ENCODE measurements around the gene C5orf63. TPM values are rescaled to one million over a fixed set of nuclear protein-coding genes. Genes with fewer than 3 reads are reported as not detected.

The C5orf63 gene
- total RNA-seq, 1 donor from 2014 or later = 1.5 TPM

DNA sequence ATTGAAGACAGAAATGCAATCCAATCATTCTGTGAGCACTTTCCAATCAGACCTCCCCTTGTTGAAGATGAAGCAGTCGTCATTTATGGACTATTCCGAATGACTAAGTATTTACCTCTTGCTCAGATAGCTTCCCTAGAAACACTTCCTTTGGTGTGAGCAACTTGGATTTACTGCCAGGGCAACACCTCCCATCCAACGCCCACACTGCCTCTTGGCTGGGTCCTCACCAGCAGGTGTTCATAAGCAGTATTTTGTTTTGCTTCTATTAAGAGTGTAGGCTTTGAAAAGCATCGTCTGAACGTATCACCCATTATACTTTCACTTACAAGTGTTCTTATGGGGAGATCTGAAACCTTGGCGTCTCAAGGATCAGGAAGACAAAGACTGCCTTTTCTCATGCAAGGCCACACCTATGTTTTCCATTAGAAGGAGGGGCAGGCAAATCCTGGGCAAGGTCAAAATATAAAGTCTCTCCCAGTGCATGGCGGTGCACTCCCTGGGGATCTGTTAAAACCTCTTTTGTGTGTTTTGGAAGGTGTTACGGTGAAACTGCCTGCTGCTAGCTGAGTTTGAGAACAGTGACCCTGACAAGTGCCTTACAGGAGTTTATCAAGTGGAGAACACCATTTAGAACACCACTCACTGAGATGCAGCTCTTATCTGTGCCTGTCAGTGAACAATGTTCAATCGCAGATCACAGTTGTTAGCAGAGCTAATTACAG is 32.3 kb downstream of the C5orf63 start:
- no peak for DNase-seq (ENCODE audit: low spot score)
- no peaks in the 10 kb centered on the region for H3K36me3 ChIP-seq
- no peaks in the 10 kb centered on the region for H3K36me3 Mint-ChIP-seq
- H3K4me1 ChIP-seq = peaks cover 18% of the 10 kb centered on the region
- no peaks in the 10 kb centered on the region for H3K27me3 Mint-ChIP-seq (ENCODE audit: insufficient read depth, low read depth)
- no peak overlapping the region for H3K4me3 Mint-ChIP-seq
- H3F3A ChIP-seq (ENCODE audit: low read depth) = no peaks in the 10 kb centered on the region
- no peak overlapping the region for H3K27ac ChIP-seq
- no peak overlapping the region for H2AFZ ChIP-seq (replicated peaks)
- no peak overlapping the region for H3K9ac ChIP-seq
- H3K27me3 ChIP-seq = no peaks in the 10 kb centered on the region
- no peak overlapping the region for H3K27ac Mint-ChIP-seq
- no peaks in the 10 kb centered on the region for H3K9me3 Mint-ChIP-seq
- H3K79me2 ChIP-seq (ENCODE audit: low read depth) = no peaks in the 10 kb centered on the region
- TF ChIP-seq, protein P1, sequence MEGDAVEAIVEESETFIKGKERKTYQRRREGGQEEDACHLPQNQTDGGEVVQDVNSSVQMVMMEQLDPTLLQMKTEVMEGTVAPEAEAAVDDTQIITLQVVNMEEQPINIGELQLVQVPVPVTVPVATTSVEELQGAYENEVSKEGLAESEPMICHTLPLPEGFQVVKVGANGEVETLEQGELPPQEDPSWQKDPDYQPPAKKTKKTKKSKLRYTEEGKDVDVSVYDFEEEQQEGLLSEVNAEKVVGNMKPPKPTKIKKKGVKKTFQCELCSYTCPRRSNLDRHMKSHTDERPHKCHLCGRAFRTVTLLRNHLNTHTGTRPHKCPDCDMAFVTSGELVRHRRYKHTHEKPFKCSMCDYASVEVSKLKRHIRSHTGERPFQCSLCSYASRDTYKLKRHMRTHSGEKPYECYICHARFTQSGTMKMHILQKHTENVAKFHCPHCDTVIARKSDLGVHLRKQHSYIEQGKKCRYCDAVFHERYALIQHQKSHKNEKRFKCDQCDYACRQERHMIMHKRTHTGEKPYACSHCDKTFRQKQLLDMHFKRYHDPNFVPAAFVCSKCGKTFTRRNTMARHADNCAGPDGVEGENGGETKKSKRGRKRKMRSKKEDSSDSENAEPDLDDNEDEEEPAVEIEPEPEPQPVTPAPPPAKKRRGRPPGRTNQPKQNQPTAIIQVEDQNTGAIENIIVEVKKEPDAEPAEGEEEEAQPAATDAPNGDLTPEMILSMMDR (IDR thresholded peaks at IDR 0.05) = no peak
- no peak overlapping the region for H3K4me3 ChIP-seq
- H4K20me1 ChIP-seq (ENCODE audit: low read depth) = no peaks in the 10 kb centered on the region
- H3K4me2 ChIP-seq = no peak overlapping the region
- H3K4me1 Mint-ChIP-seq = peaks cover 6% of the 10 kb centered on the region
- no peaks in the 10 kb centered on the region for H3K9me3 ChIP-seq (ENCODE audit: low read depth)

DNA sequence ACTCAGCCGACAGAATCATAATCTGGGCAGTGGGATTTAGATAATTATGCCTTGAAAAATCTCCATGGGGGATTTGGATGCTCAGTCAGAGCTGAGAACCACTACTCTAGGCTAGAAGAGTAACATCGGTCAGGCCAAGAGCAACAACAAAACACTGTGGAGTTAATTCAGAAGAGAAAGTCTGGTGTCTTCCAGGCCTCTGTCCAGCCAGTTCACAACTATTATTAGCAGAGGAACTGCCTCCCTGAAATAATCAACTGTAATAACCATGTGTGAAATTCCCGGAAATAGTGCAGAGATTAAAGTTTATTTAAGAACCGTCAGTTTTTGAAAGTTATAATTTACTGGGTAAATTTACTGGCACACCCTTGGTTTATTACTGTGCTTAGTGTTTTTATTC is 34.8 kb downstream of the C5orf63 start:
- Histone ChIP-seq H3K27me3 (peaks cover under 1% of the 10 kb centered on the region), H3K4me3 (no peak overlapping the region), H3K4me2 (no peak overlapping the region), H2AFZ (replicated peaks) (no peak overlapping the region), H3K9ac (no peak overlapping the region), H3F3A (ENCODE audit: low read depth) (no peaks in the 10 kb centered on the region), H3K27ac (no peak overlapping the region), H3K36me3 (no peaks in the 10 kb centered on the region), H4K20me1 (ENCODE audit: low read depth) (no peaks in the 10 kb centered on the region), H3K9me3 (ENCODE audit: low read depth) (no peaks in the 10 kb centered on the region), H3K4me1 (peaks cover 10% of the 10 kb centered on the region), H3K79me2 (ENCODE audit: low read depth) (no peaks in the 10 kb centered on the region)
- Mint-ChIP-seq H3K36me3 (no peaks in the 10 kb centered on the region), H3K4me3 (no peak overlapping the region), H3K4me1 (peaks cover 6% of the 10 kb centered on the region), H3K27ac (no peak overlapping the region), H3K27me3 (ENCODE audit: insufficient read depth, low read depth) (no peaks in the 10 kb centered on the region), H3K9me3 (no peaks in the 10 kb centered on the region)
- no peak for DNase-seq (ENCODE audit: low spot score)
- TF ChIP-seq EZH2 (IDR thresholded peaks at IDR 0.05) (no peak), EZH2phosphoT487 (IDR thresholded peaks at IDR 0.05) (no peak)
- TF ChIP-seq, protein P1 (IDR thresholded peaks at IDR 0.05) = no peak

DNA sequence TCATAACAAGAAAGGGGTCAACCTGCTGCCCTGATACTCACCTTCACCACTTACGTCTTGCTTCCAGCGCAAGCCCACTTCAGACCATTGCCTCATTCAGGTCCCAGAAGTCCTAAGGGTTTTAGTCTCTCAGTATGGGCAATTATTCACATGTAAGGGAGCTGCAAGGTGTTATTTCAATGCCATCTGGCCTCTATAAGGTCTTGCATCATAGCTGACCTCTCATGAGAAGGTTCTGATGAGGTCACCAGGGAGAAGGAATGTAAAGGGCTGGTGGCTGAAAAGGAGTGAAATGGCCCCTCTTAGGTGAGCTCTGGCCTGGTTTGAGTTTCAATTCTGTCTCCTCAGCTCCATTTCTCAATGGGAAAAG is 41.5 kb downstream of the C5orf63 start:
- Histone ChIP-seq H3K4me3 (no peak overlapping the region), H3K27ac (no peak overlapping the region), H3K36me3 (no peaks in the 10 kb centered on the region), H2AFZ (replicated peaks) (no peak overlapping the region), H3K27me3 (peaks cover 48% of the 10 kb centered on the region), H3K79me2 (ENCODE audit: low read depth) (no peaks in the 10 kb centered on the region), H3K9me3 (ENCODE audit: low read depth) (no peaks in the 10 kb centered on the region), H3K9ac (no peak overlapping the region), H3K4me2 (no peak overlapping the region), H3K4me1 (no peaks in the 10 kb centered on the region), H4K20me1 (ENCODE audit: low read depth) (no peaks in the 10 kb centered on the region), H3F3A (ENCODE audit: low read depth) (peaks cover 11% of the 10 kb centered on the region)
- Mint-ChIP-seq H3K27me3 (ENCODE audit: insufficient read depth, low read depth) (peaks cover 6% of the 10 kb centered on the region), H3K9me3 (peaks cover 2% of the 10 kb centered on the region), H3K4me1 (peaks cover 10% of the 10 kb centered on the region), H3K4me3 (peak overlapping the region; percentile 90), H3K36me3 (no peaks in the 10 kb centered on the region), H3K27ac (no peak overlapping the region)
- TF ChIP-seq EZH2phosphoT487 (IDR thresholded peaks at IDR 0.05) (no peak), EZH2 (IDR thresholded peaks at IDR 0.05) (no peak)
- TF ChIP-seq, protein P1 (IDR thresholded peaks at IDR 0.05) = no peak
- DNase-seq (ENCODE audit: low spot score) = no peak

All from neural progenitor cell (in vitro differentiated cells).